ENCODE results near the gene CCDC188.

GRCh38 chr22:20138868-20139267 lies 12.0 kb downstream of the CCDC188 start:
- TF ChIP-seq CTCF (conservative IDR thresholded peaks at IDR 0.05; ENCODE audit: low read length) (no peak), EZH2phosphoT487 (IDR thresholded peaks at IDR 0.05; ENCODE audit: borderline replicate concordance, low read depth, low read length) (no peak)

Measured in OCI-LY7 (cell line).